HL-60/S4 (cell line): ENCODE data around the gene DUS4L.

Experiments
- in situ Hi-C: fragments of 300-500 bp; cut with MboI; formaldehyde crosslinking; loops from 2 replicates; pipeline ENCODE4 v1.14.3; 2022; ENCODE audit warnings: low sequenced_read_pairs

DUS4L gene

DNA sequence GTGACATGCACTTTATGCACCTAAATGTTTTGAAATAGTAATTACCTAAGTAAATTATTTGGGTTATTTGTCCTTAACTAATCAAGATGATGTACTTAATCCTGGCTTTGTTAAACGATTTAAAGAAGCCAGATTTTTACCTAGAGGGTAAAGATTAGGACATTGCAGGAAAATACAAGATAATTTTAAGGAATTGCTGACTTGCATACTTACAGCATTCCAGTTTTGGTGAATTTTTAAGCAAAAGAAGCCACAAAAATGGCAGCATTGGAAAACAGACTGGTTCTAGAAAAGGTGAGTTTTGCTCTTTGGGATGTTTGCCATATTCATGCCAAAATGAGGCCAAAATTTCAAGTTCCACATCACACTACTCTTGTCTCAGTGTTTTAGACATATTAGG is 49.7 kb downstream of the DUS4L start:
- in situ Hi-C loops = no loop called here

DNA sequence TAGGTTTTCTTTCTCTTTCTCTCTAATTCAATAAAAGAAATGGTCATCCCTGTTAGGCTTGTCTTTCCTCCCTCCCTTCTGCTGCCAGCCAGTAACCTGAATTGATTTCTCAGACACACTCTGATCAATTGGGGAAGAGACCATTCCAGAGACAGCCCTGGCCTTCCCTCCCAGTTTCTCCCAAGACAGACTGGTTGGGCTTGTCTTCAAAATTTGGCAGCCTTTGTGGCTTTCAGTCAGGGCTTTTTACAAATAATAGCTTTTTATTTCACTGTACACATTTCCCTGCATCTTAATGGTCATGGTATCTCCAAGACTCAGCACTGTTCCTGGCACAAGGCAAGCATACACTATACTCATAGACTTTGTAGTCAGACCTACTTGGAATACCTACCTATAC is 50.2 kb downstream of the DUS4L start:
- in situ Hi-C loops = no loop called here

- in situ Hi-C loops = no loop called here
Observed at GRCh38 chr7:107614425-107614824, 50.7 kb downstream of the DUS4L start.

GRCh38 chr7:107615910-107616680 is 52.3 kb downstream of the DUS4L start:
- in situ Hi-C loops = no loop called here

- in situ Hi-C loops = no loop called here
Observed at GRCh38 chr7:107622429-107622828, 58.7 kb downstream of the DUS4L start.

DNA sequence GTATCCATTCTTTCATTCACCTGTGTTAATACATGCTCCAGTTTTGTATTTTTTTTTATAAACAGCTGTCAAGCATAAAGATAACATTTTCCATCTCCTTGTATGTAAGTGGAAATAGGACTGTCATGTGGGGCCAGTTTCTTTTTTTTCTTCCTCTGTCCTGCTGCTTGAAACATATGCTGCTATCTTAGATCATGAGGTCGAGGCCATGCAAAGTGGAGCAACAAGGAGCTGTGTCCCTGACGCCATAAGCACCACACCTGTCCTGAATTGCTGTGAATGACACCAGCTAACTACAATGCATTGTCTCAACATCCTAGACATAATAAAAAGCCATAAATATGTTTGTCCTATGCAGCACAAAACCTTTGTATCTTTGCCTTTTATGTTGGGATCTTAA is 59.1 kb downstream of the DUS4L start:
- in situ Hi-C loops = no loop called here

GRCh38 chr7:107627002-107627401 is 63.2 kb downstream of the DUS4L start:
- in situ Hi-C loops = no loop called here
